AG20443 (cell line): ENCODE results near the gene TRMO.
"Not testable (repeated sequence)": the region's sequence is repeated elsewhere in the genome, so short reads cannot be mapped to it uniquely, and the experiment has no call there.

Source experiments
- DNase-seq: peaks from one replicate; pipeline ENCODE4 v3.0.0; 2012; ENCODE audit warnings: low spot score, mixed read lengths

TRMO gene

DNA sequence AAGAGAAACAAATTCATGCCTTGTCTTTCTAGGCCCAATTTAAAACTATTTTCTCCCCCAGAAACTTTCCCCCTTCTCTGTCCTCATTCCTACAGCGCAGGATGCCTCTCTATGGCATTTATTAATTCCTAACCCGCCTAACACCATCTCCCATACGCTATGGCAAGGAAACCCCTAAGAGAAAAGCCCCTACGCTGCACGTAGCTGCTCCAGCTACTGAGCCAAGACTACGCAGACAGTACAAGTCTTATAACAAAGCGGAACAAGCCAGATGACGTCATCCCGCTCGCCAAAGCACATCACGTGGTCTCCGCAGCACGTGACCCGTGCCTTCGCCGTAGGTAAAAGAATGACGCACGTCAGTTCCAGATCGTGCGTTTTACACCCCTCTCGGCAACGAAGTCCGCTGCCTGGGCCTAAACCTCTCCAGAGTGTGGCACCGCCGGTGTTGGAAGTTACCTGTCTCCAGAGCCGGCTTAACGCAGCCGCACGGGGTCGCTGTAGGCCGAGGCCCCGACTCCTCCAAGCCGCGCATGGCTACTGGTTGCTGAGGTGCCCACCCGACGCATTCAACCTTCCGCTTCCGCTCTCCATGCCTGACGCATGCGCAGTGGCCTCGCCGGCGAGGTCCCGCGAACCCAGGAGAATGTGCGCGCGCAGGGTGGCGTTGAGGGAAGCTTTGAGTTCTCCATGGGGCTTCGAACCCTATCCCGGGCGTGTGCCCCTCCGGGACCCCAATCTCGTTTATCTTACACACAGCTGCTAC lies at the start of gene TRMO:
Gene TRMO (minus strand): TSS at position 542 of the 766 bp plus-strand sequence. CDS start 7 bp downstream, at position 535.
- DNase-seq, result peak; percentile 99

DNA sequence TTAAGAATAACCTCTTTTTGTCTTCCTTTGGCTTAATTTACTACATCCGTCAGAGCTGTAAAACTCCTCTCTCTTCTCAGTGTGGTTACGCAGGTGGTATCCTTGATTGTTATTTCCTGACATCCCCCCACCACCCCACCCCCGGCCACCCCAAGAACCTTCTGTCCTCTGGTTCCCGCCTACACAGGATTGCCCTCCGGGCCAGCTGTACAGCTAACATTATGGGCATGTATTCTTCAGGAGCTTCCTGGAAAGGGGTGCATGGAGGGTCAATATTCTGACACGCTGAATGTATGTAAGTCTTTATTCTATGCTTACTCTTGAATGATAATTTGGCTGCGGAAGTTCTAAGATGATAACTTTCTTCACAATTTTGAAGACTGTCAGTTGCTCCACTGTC lies 47.9 kb upstream of the TRMO start:
- no peak for DNase-seq

- no peak for DNase-seq
These were observed 46.7 kb upstream of the TRMO start for GRCh38 chr9:97969014-97969413.

DNA sequence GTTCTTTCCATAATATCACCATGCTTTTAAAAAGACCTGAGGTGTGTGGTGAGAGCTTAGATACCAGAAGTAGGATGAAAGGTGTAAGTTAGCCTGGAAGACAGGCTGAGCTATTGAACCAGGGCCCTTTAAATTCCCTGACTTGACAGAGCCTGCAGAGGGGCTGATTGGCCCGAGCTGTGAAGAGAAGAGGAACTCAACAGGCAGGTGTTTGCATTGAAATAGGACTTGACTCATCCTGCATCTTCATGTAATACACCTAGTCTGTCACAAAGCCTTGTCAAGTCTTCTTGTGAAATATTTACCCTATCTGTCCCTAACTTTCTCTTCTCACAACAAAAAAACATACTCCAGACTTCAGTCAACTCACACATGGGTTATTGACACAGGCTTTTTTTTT lies 44.2 kb upstream of the TRMO start:
- DNase-seq, result no peak

DNA sequence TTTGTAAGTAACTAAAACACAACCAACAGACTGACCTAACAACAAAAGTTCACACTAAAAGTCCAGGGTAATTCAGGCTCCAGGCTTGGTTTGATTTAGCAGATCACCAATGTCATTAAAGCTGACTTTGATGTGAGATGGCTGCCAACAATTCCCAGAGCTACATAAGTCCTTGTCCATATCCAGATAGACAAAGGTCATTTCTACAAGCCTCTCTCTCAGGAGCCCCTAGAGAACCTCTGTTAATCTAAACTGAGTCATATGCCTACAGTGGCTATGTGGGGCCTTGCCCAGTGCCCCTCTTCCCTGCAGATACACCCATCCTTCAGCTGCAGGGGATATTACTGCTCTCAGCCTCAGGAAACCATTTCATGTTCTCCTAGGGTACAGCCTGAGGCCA lies 42.6 kb upstream of the TRMO start:
- no peak for DNase-seq

GRCh38 chr9:97963232-97963631 lies 40.9 kb upstream of the TRMO start:
- no peak for DNase-seq

DNA sequence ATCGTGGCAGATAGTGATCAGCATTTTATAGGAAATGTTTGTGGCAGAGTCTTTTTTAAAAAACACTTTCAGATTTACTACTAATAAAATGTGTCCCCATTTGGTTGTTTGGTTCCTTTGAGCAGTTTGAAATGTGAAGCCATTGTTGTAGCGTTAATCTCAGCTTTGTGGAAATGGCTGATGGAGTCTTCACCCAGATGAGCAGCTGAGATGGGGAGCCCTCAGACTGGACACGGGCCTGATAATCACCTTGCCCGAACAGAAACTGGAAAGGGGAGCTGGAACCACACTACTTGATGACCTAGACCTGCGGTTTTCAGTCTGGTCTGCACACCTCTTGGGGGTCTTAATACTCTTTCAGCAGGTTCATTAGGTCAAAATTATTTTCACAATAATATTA lies 40.3 kb upstream of the TRMO start:
- no peak for DNase-seq

DNA sequence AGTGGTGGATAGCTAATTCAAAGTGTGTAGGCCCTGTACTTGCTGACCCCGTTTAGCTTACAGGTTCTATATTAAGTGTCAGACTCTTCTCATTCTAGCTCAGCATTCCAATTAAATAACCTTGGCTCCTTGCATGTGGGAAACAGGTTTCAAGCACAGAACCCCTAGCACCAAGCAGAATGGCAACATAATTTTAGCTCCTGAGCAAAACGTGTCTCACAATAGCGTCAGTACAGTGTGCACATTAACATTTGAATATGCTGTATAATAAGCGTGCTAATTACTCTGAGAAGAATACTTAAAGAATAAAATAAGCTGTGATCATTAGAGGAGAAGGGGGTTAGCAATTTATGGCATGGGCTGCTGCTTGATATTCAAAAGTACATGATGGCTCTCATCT lies 39.8 kb upstream of the TRMO start:
- DNase-seq, result no peak

DNA sequence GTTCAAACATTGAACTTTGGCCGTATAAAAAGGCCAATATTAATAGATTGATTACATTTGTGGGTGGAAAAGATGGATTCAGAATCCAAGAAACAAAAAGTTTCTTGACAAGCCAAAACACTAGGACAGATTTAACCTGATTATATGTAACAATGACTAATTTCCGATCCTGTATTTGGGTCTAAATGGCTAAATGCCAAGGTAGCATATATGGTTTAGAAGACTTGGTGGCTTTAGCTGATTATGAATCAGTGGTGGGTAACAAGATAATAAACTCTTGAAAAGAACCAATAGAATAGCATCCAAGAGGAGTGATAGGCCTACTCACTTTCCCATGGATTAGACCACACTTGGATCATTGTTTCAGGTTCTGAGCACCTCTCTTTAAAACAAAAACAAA lies 39.1 kb upstream of the TRMO start:
- no peak for DNase-seq

- not testable (repeated sequence) for DNase-seq
These were observed 38.5 kb upstream of the TRMO start for GRCh38 chr9:97960678-97961328.

DNA sequence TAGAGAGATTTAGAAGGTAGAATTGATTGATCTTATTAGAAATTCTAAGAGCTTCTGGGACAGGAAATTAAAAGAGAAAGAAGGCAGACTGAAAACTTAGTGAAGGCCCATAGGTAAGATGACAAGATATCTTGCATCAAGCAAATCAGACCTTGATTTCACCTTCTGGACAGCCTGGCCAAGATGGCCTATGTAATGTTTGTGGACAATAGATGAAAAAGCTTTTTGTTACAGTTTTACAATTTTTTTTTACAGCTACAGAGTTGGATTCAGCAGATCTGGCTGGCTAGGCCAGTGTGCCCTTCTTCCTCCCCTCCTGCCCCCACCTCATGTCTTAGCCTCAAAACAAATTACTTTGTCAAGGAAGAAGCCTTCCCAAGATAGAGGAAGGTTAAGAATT lies 37.3 kb upstream of the TRMO start:
- DNase-seq, result no peak

DNA sequence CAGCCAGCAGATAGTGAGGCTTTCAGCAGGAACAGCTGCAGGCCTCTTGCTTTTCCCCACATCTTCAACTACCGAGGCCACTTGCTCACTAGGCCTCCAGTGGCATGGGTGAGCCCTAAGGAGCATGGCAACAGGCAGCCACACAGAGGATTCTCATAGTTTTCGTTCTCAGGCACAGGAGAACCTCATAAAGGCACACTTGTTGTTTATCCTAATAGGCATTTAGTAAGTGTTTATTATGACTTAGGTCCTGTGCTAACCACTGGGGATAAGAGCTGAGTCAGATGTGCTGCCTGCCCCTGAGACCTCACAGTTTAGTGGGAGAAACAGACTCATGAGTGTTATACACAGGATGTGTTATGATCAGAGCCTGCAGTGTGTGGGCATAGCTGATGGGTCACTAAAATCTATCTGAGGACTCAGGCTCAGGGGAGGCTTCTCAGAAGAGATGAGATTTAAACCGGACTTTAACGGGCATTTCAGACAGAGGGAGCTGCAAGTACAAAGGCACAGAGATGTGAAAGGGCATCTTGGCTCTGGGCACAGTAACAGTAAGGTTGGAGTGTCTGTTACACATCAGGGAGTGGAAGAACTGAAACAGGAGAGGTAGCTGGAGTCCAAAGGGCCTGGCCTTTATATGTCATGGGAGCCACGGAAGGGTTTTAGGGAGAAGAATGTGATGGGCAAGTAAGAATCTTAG lies 36.7 kb upstream of the TRMO start:
- DNase-seq, result peak; percentile 37

- DNase-seq, result no peak
These were observed 34.0 kb upstream of the TRMO start for GRCh38 chr9:97956331-97956730.

GRCh38 chr9:97954550-97954989 lies 32.3 kb upstream of the TRMO start:
- peak; percentile 38 for DNase-seq

DNA sequence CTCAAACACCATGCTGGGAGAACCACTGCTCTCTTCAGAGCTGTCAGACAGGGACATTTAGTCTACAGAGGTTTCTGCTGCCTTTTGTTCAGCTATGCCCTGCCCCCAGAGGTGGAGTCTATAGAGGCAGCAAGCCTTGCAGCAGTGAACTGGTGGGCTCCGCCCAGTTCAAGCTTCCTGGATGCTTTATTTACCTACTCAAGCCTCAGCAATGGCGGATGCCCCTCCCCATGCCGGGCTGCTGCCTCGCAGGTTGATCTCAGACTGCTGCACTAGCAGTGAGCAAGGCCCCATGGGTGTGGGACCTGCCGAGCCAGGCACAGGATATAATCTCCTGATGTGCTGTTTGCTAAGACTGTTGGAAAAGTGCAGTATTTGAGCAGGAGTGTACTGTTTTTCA lies 28.6 kb upstream of the TRMO start:
- DNase-seq, result not testable (repeated sequence)

DNA sequence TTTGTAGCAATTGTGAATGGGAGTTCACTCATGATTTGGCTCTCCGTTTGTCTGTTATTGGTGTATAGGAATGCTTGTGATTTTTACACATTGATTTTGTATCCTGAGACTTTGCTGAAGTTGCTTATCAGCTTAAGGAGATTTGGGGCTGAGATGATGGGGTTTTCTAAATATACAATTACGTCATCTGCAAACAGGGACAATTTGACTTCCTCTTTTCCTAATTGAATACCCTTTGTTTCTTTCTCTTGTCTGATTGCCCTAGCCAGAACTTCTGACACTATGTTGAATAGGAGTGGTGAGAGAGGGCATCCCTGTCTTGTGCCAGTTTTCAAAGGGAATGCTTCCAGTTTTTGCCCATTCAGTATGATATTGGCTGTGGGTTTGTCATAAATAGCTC lies 24.8 kb upstream of the TRMO start:
- not testable (repeated sequence) for DNase-seq

DNA sequence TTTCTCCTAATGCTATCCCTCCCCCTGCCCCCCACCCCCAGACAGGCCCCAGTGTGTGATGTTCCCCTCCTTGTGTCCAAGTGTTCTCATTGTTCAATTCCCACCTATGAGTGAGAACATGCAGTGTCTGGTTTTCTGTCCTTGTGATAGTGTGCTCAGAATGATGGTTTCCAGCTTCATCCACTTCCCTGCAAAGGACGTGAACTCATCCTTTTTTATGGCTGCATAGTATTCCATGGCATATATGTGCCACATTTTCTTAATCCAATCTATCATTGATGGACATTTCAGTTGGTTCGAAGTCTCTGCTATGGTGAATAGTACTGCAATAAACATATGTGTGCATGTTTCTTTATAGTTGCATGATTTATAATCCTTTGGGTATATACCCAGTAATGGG lies 23.2 kb upstream of the TRMO start:
- not testable (repeated sequence) for DNase-seq

DNA sequence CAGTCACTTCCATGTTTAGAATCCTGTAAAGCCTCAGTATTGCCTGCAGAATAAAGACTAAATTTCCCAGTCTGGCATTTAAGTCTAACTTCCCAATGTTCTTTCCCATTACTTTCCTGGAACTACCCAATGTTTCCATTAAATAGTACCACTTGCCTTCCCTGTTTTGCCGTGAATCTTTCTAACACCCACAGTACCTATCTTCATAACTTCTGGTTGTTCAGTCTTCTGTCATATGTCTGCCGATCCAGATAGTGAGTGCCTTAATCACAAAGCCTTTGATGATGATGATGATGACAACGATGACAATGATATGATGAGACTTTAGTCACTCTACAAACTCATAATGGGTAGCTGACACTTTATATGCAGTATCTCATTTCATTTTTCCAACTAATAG lies 22.3 kb upstream of the TRMO start:
- no peak for DNase-seq

- DNase-seq, result no peak
These were observed 21.1 kb upstream of the TRMO start for GRCh38 chr9:97943308-97943855.

- no peak for DNase-seq
These were observed 19.0 kb upstream of the TRMO start for GRCh38 chr9:97941323-97941722.

DNA sequence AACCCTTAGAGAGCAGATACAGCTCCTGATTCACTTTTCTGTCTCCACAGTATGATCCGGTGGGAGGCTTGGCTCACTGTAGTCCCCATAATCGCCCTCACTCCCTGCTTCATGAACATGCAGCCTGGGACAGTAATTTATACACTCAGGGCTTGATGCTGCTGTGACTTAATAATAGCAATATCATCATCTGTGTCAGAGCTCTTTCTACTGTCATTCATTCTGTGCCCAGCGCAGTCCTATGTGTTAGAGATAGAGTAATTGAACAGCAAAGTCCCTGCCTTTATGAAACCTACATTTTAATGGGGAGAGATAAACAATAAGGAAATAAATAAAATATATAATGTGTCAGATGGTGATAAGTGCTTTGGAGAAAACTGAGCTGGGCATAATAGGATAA lies 18.4 kb upstream of the TRMO start:
- DNase-seq, result no peak

- DNase-seq, result no peak
These were observed 17.9 kb upstream of the TRMO start for GRCh38 chr9:97940233-97940632.
